Colonic mucosa (tissue), 4 donors: ENCODE measurements around the gene RAB11FIP5. TPM values are rescaled to one million over a fixed set of nuclear protein-coding genes. Genes with fewer than 3 reads are reported as not detected.
A peak's percentile ranks its signal among the peaks of the same experiment; 100 is the strongest.

Experiments
- DNase-seq: peaks from one replicate; pipeline ENCODE4 v3.0.0-alpha.2; 2020
- H3K27ac ChIP-seq: fragments of 200-600 bp; one replicate; pipeline ENCODE4 v1.8.0; 2021
- H3K27me3 ChIP-seq: fragments of 200-600 bp; one replicate; pipeline ENCODE4 v1.8.0; 2021
- H3K36me3 ChIP-seq: fragments of 200-600 bp; one replicate; pipeline ENCODE4 v1.8.0; 2021
- H3K4me1 ChIP-seq: fragments of 200-600 bp; one replicate; pipeline ENCODE4 v1.8.0; 2021; ENCODE audit warnings: mild to moderate bottlenecking
- H3K4me3 ChIP-seq: fragments of 200-600 bp; one replicate; pipeline ENCODE4 v1.8.0; 2021
- H3K9ac ChIP-seq, 2 donors: one replicate each; pipeline ENCODE4 v1.7.0; 2013; ENCODE audit warnings: control low read depth in 2 of 2, low read depth in 2 of 2, low read length in 2 of 2
- H3K9me3 ChIP-seq: fragments of 200-600 bp; one replicate; pipeline ENCODE4 v1.8.0; 2021
- intact Hi-C: fragments of 100-400 bp; cut with DNase I; formaldehyde crosslinking; loops from one replicate; pipeline ENCODE4 v1.14.1; 2022
- total RNA-seq, 2 donors: library from RNA; stranded (reverse); fragmentation: NEBNext Ultra II Directional in 1 of 2; extraction: Animal tissue kit (Norgen Biotek cat#: 25700) in 1 of 2; gene quantifications; one replicate each; pipeline ENCODE4 v1.2.1, GENCODE V29; 2021
- TF ChIP-seq, protein P1 (sequence below): fragments of 200-600 bp; IDR thresholded peaks from one replicate; pipeline ENCODE4 v1.8.0; 2022; ENCODE audit warnings: antibody characterized with exemption, mild to moderate bottlenecking
- donor health status: healthy.
- donor health status: DM: no; HTN: no; CAD: no.
- donor health status: DM: no; HTN: no; CAD: no.

RAB11FIP5 gene
- total RNA-seq, 2 donors from 2014 or later, result 17.8 to 33.7 TPM

GRCh38 chr2:73107211-73107926 lies 5.4 kb downstream of the RAB11FIP5 start:
- Histone ChIP-seq H3K9ac (no peak overlapping the region), H3K4me1 (no peaks in the 10 kb centered on the region), H3K27me3 (no peaks in the 10 kb centered on the region), H3K9me3 (no peaks in the 10 kb centered on the region), H3K36me3 (no peaks in the 10 kb centered on the region), H3K4me3 (no peak overlapping the region), H3K27ac (no peak overlapping the region)
- TF ChIP-seq, protein P1, sequence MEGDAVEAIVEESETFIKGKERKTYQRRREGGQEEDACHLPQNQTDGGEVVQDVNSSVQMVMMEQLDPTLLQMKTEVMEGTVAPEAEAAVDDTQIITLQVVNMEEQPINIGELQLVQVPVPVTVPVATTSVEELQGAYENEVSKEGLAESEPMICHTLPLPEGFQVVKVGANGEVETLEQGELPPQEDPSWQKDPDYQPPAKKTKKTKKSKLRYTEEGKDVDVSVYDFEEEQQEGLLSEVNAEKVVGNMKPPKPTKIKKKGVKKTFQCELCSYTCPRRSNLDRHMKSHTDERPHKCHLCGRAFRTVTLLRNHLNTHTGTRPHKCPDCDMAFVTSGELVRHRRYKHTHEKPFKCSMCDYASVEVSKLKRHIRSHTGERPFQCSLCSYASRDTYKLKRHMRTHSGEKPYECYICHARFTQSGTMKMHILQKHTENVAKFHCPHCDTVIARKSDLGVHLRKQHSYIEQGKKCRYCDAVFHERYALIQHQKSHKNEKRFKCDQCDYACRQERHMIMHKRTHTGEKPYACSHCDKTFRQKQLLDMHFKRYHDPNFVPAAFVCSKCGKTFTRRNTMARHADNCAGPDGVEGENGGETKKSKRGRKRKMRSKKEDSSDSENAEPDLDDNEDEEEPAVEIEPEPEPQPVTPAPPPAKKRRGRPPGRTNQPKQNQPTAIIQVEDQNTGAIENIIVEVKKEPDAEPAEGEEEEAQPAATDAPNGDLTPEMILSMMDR, result no peak
- intact Hi-C loops, result no loop called here
- no peak for DNase-seq

DNA sequence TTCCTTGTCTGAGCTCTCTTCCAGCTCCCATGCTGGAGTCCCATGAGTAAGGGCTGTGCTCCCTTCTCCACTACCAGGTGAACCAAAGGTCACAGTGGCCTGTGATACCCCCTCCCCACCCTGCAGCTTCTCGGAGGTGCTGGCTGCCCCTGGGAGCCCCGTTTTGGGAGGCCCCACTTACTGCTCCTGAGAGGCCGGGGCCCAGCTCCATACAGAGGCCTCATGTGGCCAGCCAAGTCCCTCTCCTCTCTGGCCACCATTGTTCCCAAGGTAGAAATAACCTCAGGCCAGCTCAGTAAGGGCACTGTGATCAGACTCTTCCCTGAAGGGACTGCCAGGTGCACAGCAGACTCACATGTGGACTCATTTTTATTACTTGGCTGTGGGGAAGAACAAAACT lies 6.0 kb downstream of the RAB11FIP5 start:
- intact Hi-C loops, result no loop called here
- no peak for DNase-seq
- H3K9me3 ChIP-seq, result no peaks in the 10 kb centered on the region
- TF ChIP-seq, protein P1, result no peak
- H3K27ac ChIP-seq, result no peak overlapping the region
- no peaks in the 10 kb centered on the region for H3K27me3 ChIP-seq
- H3K4me1 ChIP-seq, result no peaks in the 10 kb centered on the region
- H3K4me3 ChIP-seq, result no peak overlapping the region
- no peak overlapping the region for H3K9ac ChIP-seq
- no peaks in the 10 kb centered on the region for H3K36me3 ChIP-seq

DNA sequence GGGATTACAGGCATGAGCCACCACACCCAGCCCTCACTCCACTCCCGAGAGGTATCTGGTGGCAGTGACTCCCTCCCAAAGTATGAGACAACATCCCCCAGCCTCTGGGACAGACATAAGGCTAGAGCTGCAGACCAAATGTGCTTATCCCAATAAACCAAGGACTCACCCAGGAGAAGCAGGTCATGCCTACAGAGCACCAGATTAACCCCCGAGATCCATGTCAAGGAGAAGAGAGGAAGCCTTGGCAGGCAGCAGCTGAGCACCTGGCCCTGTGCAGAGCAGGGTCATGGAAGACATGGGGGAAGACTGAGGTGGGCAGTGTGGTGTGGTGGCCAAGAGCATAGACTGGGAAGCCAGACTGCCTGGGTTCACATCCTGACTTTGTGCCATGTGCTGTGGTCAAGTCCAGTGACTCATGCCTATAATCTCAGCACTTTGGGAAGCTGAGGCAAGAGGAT lies 7.2 kb downstream of the RAB11FIP5 start:
- Histone ChIP-seq H3K36me3 (no peaks in the 10 kb centered on the region), H3K4me1 (no peaks in the 10 kb centered on the region), H3K27me3 (no peaks in the 10 kb centered on the region), H3K9ac (no peak overlapping the region), H3K9me3 (no peaks in the 10 kb centered on the region), H3K27ac (no peak overlapping the region), H3K4me3 (no peak overlapping the region)
- intact Hi-C loops, result no loop called here
- DNase-seq, result no peak
- TF ChIP-seq, protein P1, result no peak

DNA sequence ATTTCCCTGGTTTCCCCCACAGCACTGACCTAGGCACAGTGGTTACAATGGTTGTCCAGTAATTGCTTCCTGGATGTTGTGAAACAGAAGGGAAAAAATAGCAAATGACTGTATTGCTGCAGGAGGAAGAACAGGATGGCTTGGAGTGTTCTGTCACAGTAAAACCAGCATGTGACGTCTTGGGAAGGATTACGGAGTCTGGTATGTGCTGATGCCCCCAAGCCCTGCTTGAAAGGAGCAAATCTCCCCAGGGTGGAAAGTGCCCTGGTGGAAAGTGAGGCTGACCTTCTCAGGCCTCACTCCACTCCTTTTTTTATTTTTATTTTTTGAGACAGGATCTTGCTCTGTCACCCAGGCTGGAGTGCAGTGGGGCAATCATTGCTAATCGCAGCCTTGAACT lies 7.8 kb downstream of the RAB11FIP5 start:
- no peak overlapping the region for H3K4me3 ChIP-seq
- no peak overlapping the region for H3K27ac ChIP-seq
- intact Hi-C loops, result no loop called here
- H3K9me3 ChIP-seq, result no peaks in the 10 kb centered on the region
- TF ChIP-seq, protein P1, result no peak
- no peaks in the 10 kb centered on the region for H3K36me3 ChIP-seq
- DNase-seq, result no peak
- H3K27me3 ChIP-seq, result no peaks in the 10 kb centered on the region
- no peaks in the 10 kb centered on the region for H3K4me1 ChIP-seq
- no peak overlapping the region for H3K9ac ChIP-seq

DNA sequence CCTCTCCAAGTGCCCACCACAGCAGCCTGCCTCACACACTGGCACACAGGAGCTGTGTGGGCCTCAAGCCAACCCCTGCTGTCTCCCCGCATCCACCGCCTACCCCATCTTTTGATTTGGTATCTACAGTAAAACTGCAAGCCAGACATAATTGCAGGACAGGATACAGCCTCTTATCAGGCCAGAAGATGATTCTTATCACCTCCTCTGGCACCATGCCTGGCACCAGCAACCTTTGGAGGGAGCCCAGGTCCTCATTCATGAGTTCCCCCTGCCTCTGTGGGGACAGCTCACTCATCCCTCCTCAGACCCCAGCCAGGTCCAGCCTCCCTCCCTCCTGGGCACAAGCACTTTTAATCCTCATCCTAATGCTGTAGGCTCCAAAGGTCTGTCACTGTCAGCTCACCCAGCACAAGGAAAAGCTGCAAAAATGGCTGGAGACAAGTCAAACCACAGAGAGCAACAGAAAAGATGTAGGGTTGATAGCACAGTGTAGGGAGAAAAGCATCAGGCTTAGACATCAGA lies 9.7 kb downstream of the RAB11FIP5 start:
- Histone ChIP-seq H3K9ac (no peak overlapping the region), H3K4me1 (no peaks in the 10 kb centered on the region), H3K36me3 (no peaks in the 10 kb centered on the region), H3K27ac (no peak overlapping the region), H3K27me3 (no peaks in the 10 kb centered on the region), H3K9me3 (no peaks in the 10 kb centered on the region), H3K4me3 (no peak overlapping the region)
- TF ChIP-seq, protein P1, result no peak
- intact Hi-C loops, result no loop called here
- DNase-seq, result peak; percentile 36
